ENCODE results near the gene TXNRD2.

Gene TXNRD2

GRCh38 chr22:19962909-19963806 is 21.5 kb upstream of the TXNRD2 start:
- no peaks in the 10 kb centered on the region for H3K36me3 ChIP-seq (replicated peaks; ENCODE audit: low read depth, low read length)
- H3K27me3 ChIP-seq (ENCODE audit: low read depth, low read length) = no peaks in the 10 kb centered on the region
- no peak overlapping the region for H2AFZ ChIP-seq (ENCODE audit: low read depth, low read length)
- no peak overlapping the region for H3K4me2 ChIP-seq (ENCODE audit: low read length)
- H3K27ac ChIP-seq (ENCODE audit: low read length) = no peak overlapping the region
- no peak overlapping the region for H3K4me3 ChIP-seq (ENCODE audit: low read length)
- H3K4me1 ChIP-seq (ENCODE audit: low read length) = peaks cover 3% of the 10 kb centered on the region
- H3K9ac ChIP-seq (ENCODE audit: low read length) = no peak overlapping the region
- no peak for TF ChIP-seq EZH2phosphoT487 (IDR thresholded peaks at IDR 0.05; ENCODE audit: low read depth)
- TF ChIP-seq, protein P1, sequence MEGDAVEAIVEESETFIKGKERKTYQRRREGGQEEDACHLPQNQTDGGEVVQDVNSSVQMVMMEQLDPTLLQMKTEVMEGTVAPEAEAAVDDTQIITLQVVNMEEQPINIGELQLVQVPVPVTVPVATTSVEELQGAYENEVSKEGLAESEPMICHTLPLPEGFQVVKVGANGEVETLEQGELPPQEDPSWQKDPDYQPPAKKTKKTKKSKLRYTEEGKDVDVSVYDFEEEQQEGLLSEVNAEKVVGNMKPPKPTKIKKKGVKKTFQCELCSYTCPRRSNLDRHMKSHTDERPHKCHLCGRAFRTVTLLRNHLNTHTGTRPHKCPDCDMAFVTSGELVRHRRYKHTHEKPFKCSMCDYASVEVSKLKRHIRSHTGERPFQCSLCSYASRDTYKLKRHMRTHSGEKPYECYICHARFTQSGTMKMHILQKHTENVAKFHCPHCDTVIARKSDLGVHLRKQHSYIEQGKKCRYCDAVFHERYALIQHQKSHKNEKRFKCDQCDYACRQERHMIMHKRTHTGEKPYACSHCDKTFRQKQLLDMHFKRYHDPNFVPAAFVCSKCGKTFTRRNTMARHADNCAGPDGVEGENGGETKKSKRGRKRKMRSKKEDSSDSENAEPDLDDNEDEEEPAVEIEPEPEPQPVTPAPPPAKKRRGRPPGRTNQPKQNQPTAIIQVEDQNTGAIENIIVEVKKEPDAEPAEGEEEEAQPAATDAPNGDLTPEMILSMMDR (IDR thresholded peaks at IDR 0.05; ENCODE audit: low read depth, low read length) = no peak
- no peaks in the 10 kb centered on the region for H3K9me3 ChIP-seq (ENCODE audit: insufficient read depth, low read length)
- no peaks in the 10 kb centered on the region for H3K79me2 ChIP-seq (ENCODE audit: low read length)
- 0 out of 2 replicates have a peak, but pooled peaks cover 8% of the 10 kb centered on the region for H4K20me1 ChIP-seq (ENCODE audit: insufficient read depth, low read length)

GRCh38 chr22:19962246-19962908 is 20.8 kb upstream of the TXNRD2 start:
- TF ChIP-seq EZH2phosphoT487 (IDR thresholded peaks at IDR 0.05; ENCODE audit: low read depth) = no peak
- TF ChIP-seq, protein P1 (IDR thresholded peaks at IDR 0.05; ENCODE audit: low read depth, low read length) = peak; percentile 65
- Histone ChIP-seq H4K20me1 (ENCODE audit: insufficient read depth, low read length) (peaks cover 9% of the 10 kb centered on the region; the same call in 1 of the 2 replicates), H3K4me3 (ENCODE audit: low read length) (no peak overlapping the region), H3K9me3 (ENCODE audit: insufficient read depth, low read length) (no peaks in the 10 kb centered on the region), H3K4me1 (ENCODE audit: low read length) (peaks cover 3% of the 10 kb centered on the region), H3K4me2 (ENCODE audit: low read length) (no peak overlapping the region), H3K27ac (ENCODE audit: low read length) (no peak overlapping the region), H2AFZ (ENCODE audit: low read depth, low read length) (no peak overlapping the region), H3K27me3 (ENCODE audit: low read depth, low read length) (no peaks in the 10 kb centered on the region), H3K9ac (ENCODE audit: low read length) (no peak overlapping the region), H3K36me3 (replicated peaks; ENCODE audit: low read depth, low read length) (no peaks in the 10 kb centered on the region), H3K79me2 (ENCODE audit: low read length) (no peaks in the 10 kb centered on the region)

DNA sequence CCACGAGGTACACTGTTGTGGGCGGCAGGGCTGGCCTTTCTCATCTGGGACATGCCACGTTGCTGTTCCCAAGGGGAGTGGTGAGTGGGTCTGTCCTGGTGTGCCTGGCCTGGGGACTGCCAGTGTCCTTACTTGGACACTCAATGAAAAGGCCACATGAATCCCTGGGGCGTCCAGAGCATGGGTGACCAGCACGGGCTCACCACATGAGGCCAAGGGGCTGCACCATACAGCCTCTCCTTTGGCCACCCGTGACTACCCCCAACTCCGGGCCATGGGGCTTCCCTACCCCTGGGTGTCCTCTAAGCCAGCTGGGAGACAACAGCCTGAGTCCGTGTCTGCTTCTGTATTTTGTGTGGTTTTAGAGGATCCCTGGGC is 20.2 kb upstream of the TXNRD2 start:
- no peak overlapping the region for H3K4me3 ChIP-seq (ENCODE audit: low read length)
- H3K9me3 ChIP-seq (ENCODE audit: insufficient read depth, low read length) = no peaks in the 10 kb centered on the region
- peaks cover 3% of the 10 kb centered on the region for H3K4me1 ChIP-seq (ENCODE audit: low read length)
- H3K36me3 ChIP-seq (replicated peaks; ENCODE audit: low read depth, low read length) = no peaks in the 10 kb centered on the region
- H3K27ac ChIP-seq (ENCODE audit: low read length) = no peak overlapping the region
- H3K9ac ChIP-seq (ENCODE audit: low read length) = no peak overlapping the region
- H3K4me2 ChIP-seq (ENCODE audit: low read length) = no peak overlapping the region
- TF ChIP-seq, protein P1 (IDR thresholded peaks at IDR 0.05; ENCODE audit: low read depth, low read length) = no peak
- no peak for TF ChIP-seq EZH2phosphoT487 (IDR thresholded peaks at IDR 0.05; ENCODE audit: low read depth)
- H3K79me2 ChIP-seq (ENCODE audit: low read length) = no peaks in the 10 kb centered on the region
- H2AFZ ChIP-seq (ENCODE audit: low read depth, low read length) = no peak overlapping the region
- no peaks in the 10 kb centered on the region for H3K27me3 ChIP-seq (ENCODE audit: low read depth, low read length)
- peaks cover 11% of the 10 kb centered on the region; the same call in 1 of the 2 replicates for H4K20me1 ChIP-seq (ENCODE audit: insufficient read depth, low read length)

DNA sequence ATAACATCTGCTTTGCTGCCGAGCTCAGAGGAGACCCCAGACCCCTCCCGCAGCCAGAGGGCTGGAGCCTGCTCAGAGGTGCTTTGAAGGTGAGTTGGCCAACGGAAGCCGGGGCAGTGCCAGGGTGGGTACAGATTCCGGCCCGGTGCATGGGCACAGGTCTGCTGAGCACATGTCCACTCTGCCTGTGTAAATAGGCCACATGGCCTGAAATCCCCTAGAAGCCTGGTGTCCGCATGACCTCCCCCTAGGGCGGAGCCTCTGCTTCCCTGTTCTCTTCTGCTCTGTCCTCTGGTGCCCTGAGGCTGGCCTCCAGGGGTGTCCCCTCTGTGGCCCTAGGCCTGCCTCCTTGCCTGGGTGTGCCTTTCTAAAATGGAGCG is 19.6 kb upstream of the TXNRD2 start:
- Histone ChIP-seq H3K4me1 (ENCODE audit: low read length) (peaks cover 3% of the 10 kb centered on the region), H3K27me3 (ENCODE audit: low read depth, low read length) (no peaks in the 10 kb centered on the region), H3K79me2 (ENCODE audit: low read length) (no peaks in the 10 kb centered on the region), H3K36me3 (replicated peaks; ENCODE audit: low read depth, low read length) (no peaks in the 10 kb centered on the region), H4K20me1 (ENCODE audit: insufficient read depth, low read length) (peaks cover 11% of the 10 kb centered on the region; the same call in 1 of the 2 replicates), H3K4me3 (ENCODE audit: low read length) (no peak overlapping the region), H3K27ac (ENCODE audit: low read length) (no peak overlapping the region), H3K9ac (ENCODE audit: low read length) (no peak overlapping the region), H3K9me3 (ENCODE audit: insufficient read depth, low read length) (no peaks in the 10 kb centered on the region), H3K4me2 (ENCODE audit: low read length) (no peak overlapping the region), H2AFZ (ENCODE audit: low read depth, low read length) (no peak overlapping the region)
- TF ChIP-seq, protein P1 (IDR thresholded peaks at IDR 0.05; ENCODE audit: low read depth, low read length) = no peak
- TF ChIP-seq EZH2phosphoT487 (IDR thresholded peaks at IDR 0.05; ENCODE audit: low read depth) = no peak
